Skeletal muscle tissue (tissue), 4 donors: ENCODE measurements around the gene EFNA1. TPM values are rescaled to one million over a fixed set of nuclear protein-coding genes. Genes with fewer than 3 reads are reported as not detected.
A peak's percentile ranks its signal among the peaks of the same experiment; 100 is the strongest.

Experiments
- H3K27ac ChIP-seq: one replicate; pipeline ENCODE4 v1.7.0; 2013; ENCODE audit warnings: mild to moderate bottlenecking, low read depth, low read length, inconsistent platforms
- H3K27me3 ChIP-seq, 3 donors: one replicate each; pipeline ENCODE4 v1.7.0; 2013; ENCODE audit warnings: low read length in 3 of 3; ENCODE audit not compliant: control insufficient read depth in 3 of 3, insufficient read depth in 3 of 3
- H3K36me3 ChIP-seq, 3 donors: one replicate each; pipeline ENCODE4 v1.7.0; 2013; ENCODE audit warnings: low read length in 3 of 3; ENCODE audit not compliant: control insufficient read depth in 3 of 3, insufficient read depth in 3 of 3
- H3K4me1 ChIP-seq, 3 donors: one replicate each; pipeline ENCODE4 v1.7.0; 2013; ENCODE audit warnings: low read length in 3 of 3, mild to moderate bottlenecking in 3 of 3; ENCODE audit not compliant: control insufficient read depth in 3 of 3, insufficient read depth in 3 of 3
- H3K4me3 ChIP-seq, 3 donors: one replicate each; pipeline ENCODE4 v1.7.0; 2013; ENCODE audit warnings: low read length in 3 of 3
- H3K9ac ChIP-seq, 3 donors: one replicate each; pipeline ENCODE4 v1.7.0; 2013; ENCODE audit warnings: low read length in 3 of 3, mild to moderate bottlenecking in 3 of 3, moderate library complexity in 2 of 3, low read depth in 1 of 3
- H3K9me3 ChIP-seq, 3 donors: one replicate each; pipeline ENCODE4 v1.7.0; 2013; ENCODE audit warnings: low read length in 3 of 3; ENCODE audit not compliant: control insufficient read depth in 3 of 3
- total RNA-seq: library from RNA; depleted of rRNA; stranded (reverse); fragments of >200 nt; gene quantifications from one replicate; pipeline ENCODE4 v1.2.3, GENCODE V29; 2014
- donor health status: Osteomylitis.

The EFNA1 gene
- total RNA-seq, 1 donor from 2014 or later, result 13.0 TPM

GRCh38 chr1:155131285-155131684 is 3.6 kb downstream of the EFNA1 start:
- peak overlapping the region in 1 of 3 donors; percentile 51 for H3K4me3 ChIP-seq
- H3K27ac ChIP-seq, result no peak overlapping the region
- no peak overlapping the region for H3K9ac ChIP-seq

GRCh38 chr1:155131856-155132255 is 4.2 kb downstream of the EFNA1 start:
- no peaks in the 10 kb centered on the region for H3K9me3 ChIP-seq
- peak overlapping the region in 1 of 3 donors; percentile 16 for H3K4me3 ChIP-seq
- H3K27me3 ChIP-seq, result peaks cover 0 to 32% (median 26%) of the 10 kb centered on the region in 3 donors
- H3K27ac ChIP-seq, result no peak overlapping the region
- H3K4me1 ChIP-seq, result peaks cover 61 to 68% (median 63%) of the 10 kb centered on the region in 3 donors
- H3K36me3 ChIP-seq, result peaks cover 15 to 23% (median 20%) of the 10 kb centered on the region in 3 donors
- peak overlapping the region in 1 of 3 donors; percentile 40 for H3K9ac ChIP-seq

More at GRCh38 chr1:155131285-155131684, 3.6 kb downstream of the EFNA1 start:
- Histone ChIP-seq H3K36me3 (peaks cover 15 to 23% (median 20%) of the 10 kb centered on the region in 3 donors), H3K9me3 (no peaks in the 10 kb centered on the region), H3K27me3 (peaks cover 0 to 38% (median 28%) of the 10 kb centered on the region in 3 donors), H3K4me1 (peaks cover 63 to 70% (median 64%) of the 10 kb centered on the region in 3 donors)

- no peak overlapping the region for H3K4me3 ChIP-seq
- peak overlapping the region in 1 of 3 donors; percentile 99 for H3K9ac ChIP-seq
- H3K27me3 ChIP-seq, result peaks cover 0 to 14% (median 9%) of the 10 kb centered on the region in 3 donors
- H3K9me3 ChIP-seq, result no peaks in the 10 kb centered on the region
- no peak overlapping the region for H3K27ac ChIP-seq
- H3K36me3 ChIP-seq, result peaks cover 15 to 30% (median 29%) of the 10 kb centered on the region in 3 donors
- H3K4me1 ChIP-seq, result peaks cover 54 to 62% (median 59%) of the 10 kb centered on the region in 3 donors
These were observed 6.2 kb downstream of the EFNA1 start for GRCh38 chr1:155133799-155134281.

- H3K27me3 ChIP-seq, result peaks cover 0 to 9% (median 4%) of the 10 kb centered on the region in 3 donors
- H3K36me3 ChIP-seq, result peaks cover 15 to 30% (median 29%) of the 10 kb centered on the region in 3 donors
- H3K27ac ChIP-seq, result peak overlapping the region; percentile 97
- H3K4me1 ChIP-seq, result peaks cover 54 to 62% (median 59%) of the 10 kb centered on the region in 3 donors
- H3K9me3 ChIP-seq, result no peaks in the 10 kb centered on the region
- peak overlapping the region; percentile 49 to 98 (median 97) for H3K4me3 ChIP-seq
- peak overlapping the region in 1 of 3 donors; percentile 99 for H3K9ac ChIP-seq
These were observed 6.6 kb downstream of the EFNA1 start for GRCh38 chr1:155134322-155134721.

GRCh38 chr1:155134880-155135414 is 7.3 kb downstream of the EFNA1 start:
- peaks cover 15 to 30% (median 29%) of the 10 kb centered on the region in 3 donors for H3K36me3 ChIP-seq
- H3K9me3 ChIP-seq, result no peaks in the 10 kb centered on the region
- peaks cover 0 to 3% (median 0%) of the 10 kb centered on the region in 3 donors for H3K27me3 ChIP-seq
- H3K4me1 ChIP-seq, result peaks cover 52 to 61% (median 56%) of the 10 kb centered on the region in 3 donors
- H3K27ac ChIP-seq, result peak overlapping the region; percentile 97
- H3K9ac ChIP-seq, result peak overlapping the region; percentile 98 to 99 (median 98)
- peak overlapping the region; percentile 97 to 99 (median 98) for H3K4me3 ChIP-seq

- peaks cover 50 to 64% (median 57%) of the 10 kb centered on the region in 3 donors for H3K4me1 ChIP-seq
- H3K27me3 ChIP-seq, result no peaks in the 10 kb centered on the region
- H3K36me3 ChIP-seq, result peaks cover 15 to 30% (median 29%) of the 10 kb centered on the region in 3 donors
These were observed 7.8 kb downstream of the EFNA1 start, which contains the start of gene SLC50A1 for GRCh38 chr1:155135415-155136028. Gene SLC50A1, plus strand, starts transcription at chr1:155135852. Its CDS starts 60 bp downstream, at chr1:155135912.

GRCh38 chr1:155136748-155137147 is 9.1 kb downstream of the EFNA1 start:
- H3K27ac ChIP-seq, result peak overlapping the region; percentile 97
- no peaks in the 10 kb centered on the region for H3K9me3 ChIP-seq
- peak overlapping the region; percentile 54 to 63 (median 56) for H3K4me3 ChIP-seq
- H3K9ac ChIP-seq, result peak overlapping the region; percentile 51 to 62 (median 57)
- H3K4me1 ChIP-seq, result peaks cover 38 to 62% (median 50%) of the 10 kb centered on the region in 3 donors
- peaks cover 12 to 26% (median 25%) of the 10 kb centered on the region in 3 donors for H3K36me3 ChIP-seq
- no peaks in the 10 kb centered on the region for H3K27me3 ChIP-seq

More at GRCh38 chr1:155135415-155136028, 7.8 kb downstream of the EFNA1 start, which contains the start of gene SLC50A1:
- Histone ChIP-seq H3K9ac (peak within 1 kb of the TSS; percentile 98 to 99 (median 98)), H3K4me3 (peak within 1 kb of the TSS; percentile 97 to 99 (median 98)), H3K9me3 (no peaks in the 10 kb centered on the region), H3K27ac (peak within 1 kb of the TSS; percentile 97)

GRCh38 chr1:155137154-155137949 is 9.7 kb downstream of the EFNA1 start:
- no peaks in the 10 kb centered on the region for H3K9me3 ChIP-seq
- H3K36me3 ChIP-seq, result peaks cover 10 to 24% (median 23%) of the 10 kb centered on the region in 3 donors
- H3K27me3 ChIP-seq, result no peaks in the 10 kb centered on the region
- peaks cover 35 to 62% (median 48%) of the 10 kb centered on the region in 3 donors for H3K4me1 ChIP-seq
- peak overlapping the region; percentile 1 to 56 (median 54) for H3K4me3 ChIP-seq
- peak overlapping the region; percentile 97 for H3K27ac ChIP-seq
- H3K9ac ChIP-seq, result peak overlapping the region in 2 of 3 donors; percentile 57 to 62

- H3K4me3 ChIP-seq, result peak within 1 kb of the TSS; percentile 92 to 98 (median 96)
- H3K4me1 ChIP-seq, result peaks cover 27 to 44% (median 29%) of the 10 kb centered on the region in 3 donors
- H3K27ac ChIP-seq, result peak within 1 kb of the TSS; percentile 87
- peaks cover 0 to 9% (median 7%) of the 10 kb centered on the region in 3 donors for H3K36me3 ChIP-seq
- peaks cover 0 to 2% (median 0%) of the 10 kb centered on the region in 3 donors for H3K27me3 ChIP-seq
- peak within 1 kb of the TSS; percentile 95 to 97 (median 96) for H3K9ac ChIP-seq
- H3K9me3 ChIP-seq, result no peaks in the 10 kb centered on the region
These were observed 12.4 kb downstream of the EFNA1 start, which contains the start of gene DPM3 for GRCh38 chr1:155139895-155140629. Gene DPM3, minus strand, starts transcription at chr1:155140531. Its CDS starts 291 bp downstream, at chr1:155140240.
